ENCODE results near the gene PTGS2. TPM values are rescaled to one million over a fixed set of nuclear protein-coding genes. Genes with fewer than 3 reads are reported as not detected.

PTGS2 gene
- 4.8 and 16.0 TPM in 2 replicates for total RNA-seq

GRCh38 chr1:186680245-186681061 lies at the start of gene PTGS2:
Gene PTGS2, minus strand, starts transcription at chr1:186680423. Its CDS starts 133 bp downstream, at chr1:186680290.

Other genes with a start within 250 kb of the PTGS2 start
- gene PDC, start 219.3 kb downstream of the PTGS2 start, total RNA-seq, result not detected in 2 replicates
- gene PLA2G4A, start 148.5 kb upstream of the PTGS2 start, total RNA-seq, result 5.7 and 5.9 TPM in 2 replicates